A673 (cell line): Measurements from ENCODE around the gene ADO.

Experiments
- CTCF ChIP-seq: fragments of 300-800, 200-600 bp; sonication (generic); conservative IDR thresholded peaks from 2 replicates; pipeline ENCODE4 v1.5.1; 2017; ENCODE audit warnings: low read depth, mild to moderate bottlenecking, antibody characterized with exemption, low read length, moderate library complexity, mixed read lengths
- EZH2 ChIP-seq: fragments of 200-600 bp; sonication (generic); IDR thresholded peaks from 2 replicates; pipeline ENCODE4 v1.6.1; 2017; ENCODE audit warnings: borderline replicate concordance, low read depth, mild to moderate bottlenecking, mixed read lengths, antibody characterized with exemption, low read length; ENCODE audit not compliant: poor library complexity, severe bottlenecking

GRCh38 chr10:62803724-62804355 is 680 bp upstream of the ADO start:
- TF ChIP-seq CTCF = no peak
- no peak for TF ChIP-seq EZH2
